Measurements from ENCODE around the gene CEL. TPM values are rescaled to one million over a fixed set of nuclear protein-coding genes. Genes with fewer than 3 reads are reported as not detected.

CEL gene
- total and polyA plus RNA-seq, 2 donors (not counting 1 experiment from before 2014, with no cell fraction given): 0.12 to 0.33 TPM

DNA sequence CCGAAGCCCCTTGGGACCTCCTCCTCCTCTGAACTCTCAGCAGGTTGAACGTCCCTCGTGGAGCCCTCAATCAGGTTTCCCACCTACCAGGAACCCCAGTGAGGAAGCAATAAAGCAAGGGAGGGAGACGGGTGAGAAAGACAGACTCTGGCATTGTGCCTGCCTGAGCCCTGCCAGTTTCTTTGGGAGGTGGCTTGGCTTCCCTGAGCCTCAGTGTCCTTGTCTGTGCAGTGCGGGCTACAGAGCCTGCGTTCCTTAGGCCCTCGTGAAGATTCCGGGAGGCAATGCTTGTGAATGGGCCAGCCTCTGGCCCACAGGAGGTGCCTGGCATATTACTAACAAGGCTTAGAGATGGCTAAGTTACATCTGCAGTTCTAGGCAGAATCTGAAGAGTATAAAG, 19.1 kb upstream of the CEL start:
- Histone ChIP-seq H3K9me3 (ENCODE audit: control insufficient read depth, insufficient read depth, low read depth, low read length) (no peaks in the 10 kb centered on the region), H4K20me1 (ENCODE audit: control insufficient read depth, extremely low read depth, insufficient read depth, low read length) (no peaks in the 10 kb centered on the region), H3K36me3 (ENCODE audit: control insufficient read depth, insufficient read depth, low read length) (peaks cover 19% of the 10 kb centered on the region), H2AFZ (ENCODE audit: low read length) (no peak overlapping the region), H3K27ac (ENCODE audit: insufficient read depth, low read length) (no peak overlapping the region), H3K4me1 (ENCODE audit: control insufficient read depth, extremely low read depth, insufficient read depth, low read length) (no peaks in the 10 kb centered on the region), H3K4me3 (replicated peaks in 1 of 4; ENCODE audit: control extremely low read depth in 1 of 4, insufficient read depth in 1 of 4, low read depth in 3 of 4, low read length in 4 of 4) (no peak overlapping the region), H3K27me3 (ENCODE audit: control insufficient read depth, insufficient read depth, low read length) (no peaks in the 10 kb centered on the region), H3K79me2 (ENCODE audit: control insufficient read depth, insufficient read depth, low read length) (peaks cover 7% of the 10 kb centered on the region), H3K4me2 (ENCODE audit: extremely low read depth, insufficient read depth, low read length) (no peak overlapping the region), H3K9ac (ENCODE audit: insufficient read depth, low read length) (no peak overlapping the region)
- DNase-seq (ENCODE audit: low read depth in 2 of 2): no peak
- TF ChIP-seq CTCF (conservative IDR thresholded peaks at IDR 0.05 in 1 of 2, IDR thresholded peaks at IDR 0.05 in 1 of 2; ENCODE audit: low read depth in 1 of 2, low read length in 2 of 2): no peak
- TF ChIP-seq EZH2 (IDR thresholded peaks at IDR 0.05; ENCODE audit: low read length, missing control alignments): no peak

DNA sequence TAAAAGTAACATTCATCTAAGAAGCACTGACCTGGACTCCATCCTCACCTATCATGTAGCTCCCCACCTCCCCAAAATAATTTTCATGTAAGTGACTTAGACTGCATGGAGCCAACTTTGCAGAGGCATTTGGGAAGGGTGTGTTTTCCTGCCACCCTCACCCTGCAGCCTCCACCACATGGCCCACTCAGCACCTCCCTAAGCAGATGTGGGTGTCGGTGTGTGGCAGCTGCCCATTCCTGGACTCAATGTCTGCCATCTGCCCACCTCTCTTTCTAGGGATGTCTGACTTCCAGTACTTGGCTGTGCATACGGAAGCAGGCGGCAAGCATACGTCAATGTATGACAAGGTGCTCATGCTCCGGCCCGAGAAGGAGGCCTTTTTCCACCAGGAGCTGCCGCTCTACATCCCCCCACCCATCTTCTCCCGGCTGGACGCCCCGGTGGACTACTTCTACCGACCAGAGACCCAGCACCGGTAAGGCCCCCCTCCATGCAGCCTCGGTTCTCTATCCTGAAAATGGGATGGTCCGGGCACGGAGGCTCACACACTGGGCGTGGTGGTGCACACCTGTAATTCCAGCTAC, 18.2 kb upstream of the CEL start:
- peaks cover 3% of the 10 kb centered on the region for H3K79me2 ChIP-seq (ENCODE audit: control insufficient read depth, insufficient read depth, low read length)
- no peak for DNase-seq (ENCODE audit: low read depth in 2 of 2)
- H3K9me3 ChIP-seq (ENCODE audit: control insufficient read depth, insufficient read depth, low read depth, low read length): no peaks in the 10 kb centered on the region
- no peaks in the 10 kb centered on the region for H3K27me3 ChIP-seq (ENCODE audit: control insufficient read depth, insufficient read depth, low read length)
- H3K4me1 ChIP-seq (ENCODE audit: control insufficient read depth, extremely low read depth, insufficient read depth, low read length): no peaks in the 10 kb centered on the region
- H3K27ac ChIP-seq (ENCODE audit: insufficient read depth, low read length): no peak overlapping the region
- TF ChIP-seq EZH2 (IDR thresholded peaks at IDR 0.05; ENCODE audit: low read length, missing control alignments) (no peak), CTCF (conservative IDR thresholded peaks at IDR 0.05 in 1 of 2, IDR thresholded peaks at IDR 0.05 in 1 of 2; ENCODE audit: low read depth in 1 of 2, low read length in 2 of 2) (no peak)
- no peak overlapping the region for H2AFZ ChIP-seq (ENCODE audit: low read length)
- H3K4me2 ChIP-seq (ENCODE audit: extremely low read depth, insufficient read depth, low read length): no peak overlapping the region
- H4K20me1 ChIP-seq (ENCODE audit: control insufficient read depth, extremely low read depth, insufficient read depth, low read length): no peaks in the 10 kb centered on the region
- no peak overlapping the region for H3K4me3 ChIP-seq (replicated peaks in 1 of 4; ENCODE audit: control extremely low read depth in 1 of 4, insufficient read depth in 1 of 4, low read depth in 3 of 4, low read length in 4 of 4)
- peaks cover 19% of the 10 kb centered on the region for H3K36me3 ChIP-seq (ENCODE audit: control insufficient read depth, insufficient read depth, low read length)
- no peak overlapping the region for H3K9ac ChIP-seq (ENCODE audit: insufficient read depth, low read length)

DNA sequence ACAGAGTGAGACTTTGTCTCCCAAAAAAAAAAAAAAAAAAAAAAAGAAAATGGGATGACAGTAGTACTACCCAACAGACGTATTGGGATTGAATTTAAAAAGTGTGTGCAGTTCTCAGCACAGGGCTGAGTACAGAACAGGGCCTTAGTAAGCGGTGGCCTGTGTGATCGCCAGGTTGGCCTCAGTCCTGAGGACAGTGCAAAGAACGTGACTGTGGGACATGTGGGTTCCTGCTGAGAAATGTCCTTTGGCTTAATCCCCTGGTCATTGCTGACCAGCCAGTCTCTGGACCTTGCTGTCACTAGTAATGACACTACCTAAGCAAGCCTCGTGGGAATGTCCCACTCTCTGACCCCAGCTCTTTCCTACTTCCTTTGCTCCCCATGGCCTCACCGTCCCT, 17.7 kb upstream of the CEL start:
- H4K20me1 ChIP-seq (ENCODE audit: control insufficient read depth, extremely low read depth, insufficient read depth, low read length): no peaks in the 10 kb centered on the region
- no peaks in the 10 kb centered on the region for H3K9me3 ChIP-seq (ENCODE audit: control insufficient read depth, insufficient read depth, low read depth, low read length)
- H3K4me2 ChIP-seq (ENCODE audit: extremely low read depth, insufficient read depth, low read length): no peak overlapping the region
- H3K27ac ChIP-seq (ENCODE audit: insufficient read depth, low read length): no peak overlapping the region
- H3K4me1 ChIP-seq (ENCODE audit: control insufficient read depth, extremely low read depth, insufficient read depth, low read length): no peaks in the 10 kb centered on the region
- TF ChIP-seq EZH2 (IDR thresholded peaks at IDR 0.05; ENCODE audit: low read length, missing control alignments): no peak
- no peak for TF ChIP-seq CTCF (conservative IDR thresholded peaks at IDR 0.05 in 1 of 2, IDR thresholded peaks at IDR 0.05 in 1 of 2; ENCODE audit: low read depth in 1 of 2, low read length in 2 of 2)
- DNase-seq (ENCODE audit: low read depth in 2 of 2): no peak
- H3K4me3 ChIP-seq (replicated peaks in 1 of 4; ENCODE audit: control extremely low read depth in 1 of 4, insufficient read depth in 1 of 4, low read depth in 3 of 4, low read length in 4 of 4): no peak overlapping the region
- peaks cover 3% of the 10 kb centered on the region for H3K79me2 ChIP-seq (ENCODE audit: control insufficient read depth, insufficient read depth, low read length)
- H2AFZ ChIP-seq (ENCODE audit: low read length): no peak overlapping the region
- peaks cover 19% of the 10 kb centered on the region for H3K36me3 ChIP-seq (ENCODE audit: control insufficient read depth, insufficient read depth, low read length)
- H3K9ac ChIP-seq (ENCODE audit: insufficient read depth, low read length): no peak overlapping the region
- H3K27me3 ChIP-seq (ENCODE audit: control insufficient read depth, insufficient read depth, low read length): no peaks in the 10 kb centered on the region

All from fibroblast of lung (primary cell).